ENCODE measurements around the gene CEBPE.

DNA sequence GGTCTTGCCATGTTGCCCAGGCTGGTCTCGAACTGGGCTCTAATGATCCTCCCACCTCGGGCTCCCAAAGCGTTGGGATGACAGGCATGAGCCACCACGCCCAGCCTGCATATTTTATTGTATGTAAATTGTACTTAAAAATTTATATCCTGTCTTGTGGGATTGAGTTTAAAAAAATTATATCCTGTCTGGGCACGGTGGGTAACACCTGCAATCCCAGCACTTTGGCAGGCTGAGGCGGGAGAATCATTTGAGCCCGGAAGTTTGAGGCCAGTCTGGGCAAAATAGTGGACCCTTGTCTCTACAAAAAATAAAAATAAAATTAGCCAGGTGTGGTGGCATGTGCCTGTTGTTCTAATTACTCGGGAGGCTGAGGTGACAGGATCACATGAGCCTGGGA is 13.9 kb upstream of the CEBPE start:
- TF ChIP-seq POLR2AphosphoS5 (IDR thresholded peaks at IDR 0.05; ENCODE audit: low read depth, low read length) (no peak), EZH2phosphoT487 (IDR thresholded peaks at IDR 0.05; ENCODE audit: borderline replicate concordance) (no peak), ZFX (IDR thresholded peaks at IDR 0.05) (no peak), POLR2A (IDR thresholded peaks at IDR 0.05; ENCODE audit: borderline replicate concordance, extremely low read depth, insufficient read depth, insufficient read length) (no peak), EZH2 (IDR thresholded peaks at IDR 0.05) (no peak), ZNF274 (IDR thresholded peaks at IDR 0.05; ENCODE audit: low read depth, low read length) (no peak)
- TF ChIP-seq, protein P1, sequence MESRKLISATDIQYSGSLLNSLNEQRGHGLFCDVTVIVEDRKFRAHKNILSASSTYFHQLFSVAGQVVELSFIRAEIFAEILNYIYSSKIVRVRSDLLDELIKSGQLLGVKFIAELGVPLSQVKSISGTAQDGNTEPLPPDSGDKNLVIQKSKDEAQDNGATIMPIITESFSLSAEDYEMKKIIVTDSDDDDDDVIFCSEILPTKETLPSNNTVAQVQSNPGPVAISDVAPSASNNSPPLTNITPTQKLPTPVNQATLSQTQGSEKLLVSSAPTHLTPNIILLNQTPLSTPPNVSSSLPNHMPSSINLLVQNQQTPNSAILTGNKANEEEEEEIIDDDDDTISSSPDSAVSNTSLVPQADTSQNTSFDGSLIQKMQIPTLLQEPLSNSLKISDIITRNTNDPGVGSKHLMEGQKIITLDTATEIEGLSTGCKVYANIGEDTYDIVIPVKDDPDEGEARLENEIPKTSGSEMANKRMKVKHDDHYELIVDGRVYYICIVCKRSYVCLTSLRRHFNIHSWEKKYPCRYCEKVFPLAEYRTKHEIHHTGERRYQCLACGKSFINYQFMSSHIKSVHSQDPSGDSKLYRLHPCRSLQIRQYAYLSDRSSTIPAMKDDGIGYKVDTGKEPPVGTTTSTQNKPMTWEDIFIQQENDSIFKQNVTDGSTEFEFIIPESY (IDR thresholded peaks at IDR 0.05; ENCODE audit: extremely low read depth, insufficient replicate concordance, low read length): no peak
- TF ChIP-seq, protein P2, sequence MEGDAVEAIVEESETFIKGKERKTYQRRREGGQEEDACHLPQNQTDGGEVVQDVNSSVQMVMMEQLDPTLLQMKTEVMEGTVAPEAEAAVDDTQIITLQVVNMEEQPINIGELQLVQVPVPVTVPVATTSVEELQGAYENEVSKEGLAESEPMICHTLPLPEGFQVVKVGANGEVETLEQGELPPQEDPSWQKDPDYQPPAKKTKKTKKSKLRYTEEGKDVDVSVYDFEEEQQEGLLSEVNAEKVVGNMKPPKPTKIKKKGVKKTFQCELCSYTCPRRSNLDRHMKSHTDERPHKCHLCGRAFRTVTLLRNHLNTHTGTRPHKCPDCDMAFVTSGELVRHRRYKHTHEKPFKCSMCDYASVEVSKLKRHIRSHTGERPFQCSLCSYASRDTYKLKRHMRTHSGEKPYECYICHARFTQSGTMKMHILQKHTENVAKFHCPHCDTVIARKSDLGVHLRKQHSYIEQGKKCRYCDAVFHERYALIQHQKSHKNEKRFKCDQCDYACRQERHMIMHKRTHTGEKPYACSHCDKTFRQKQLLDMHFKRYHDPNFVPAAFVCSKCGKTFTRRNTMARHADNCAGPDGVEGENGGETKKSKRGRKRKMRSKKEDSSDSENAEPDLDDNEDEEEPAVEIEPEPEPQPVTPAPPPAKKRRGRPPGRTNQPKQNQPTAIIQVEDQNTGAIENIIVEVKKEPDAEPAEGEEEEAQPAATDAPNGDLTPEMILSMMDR (IDR thresholded peaks at IDR 0.05 in 2 of 3, conservative IDR thresholded peaks at IDR 0.05 in 1 of 3; ENCODE audit: borderline replicate concordance in 1 of 3, insufficient read depth in 1 of 3, low read depth in 2 of 3, low read length in 2 of 3): no peak
- TF ChIP-seq, protein P3, sequence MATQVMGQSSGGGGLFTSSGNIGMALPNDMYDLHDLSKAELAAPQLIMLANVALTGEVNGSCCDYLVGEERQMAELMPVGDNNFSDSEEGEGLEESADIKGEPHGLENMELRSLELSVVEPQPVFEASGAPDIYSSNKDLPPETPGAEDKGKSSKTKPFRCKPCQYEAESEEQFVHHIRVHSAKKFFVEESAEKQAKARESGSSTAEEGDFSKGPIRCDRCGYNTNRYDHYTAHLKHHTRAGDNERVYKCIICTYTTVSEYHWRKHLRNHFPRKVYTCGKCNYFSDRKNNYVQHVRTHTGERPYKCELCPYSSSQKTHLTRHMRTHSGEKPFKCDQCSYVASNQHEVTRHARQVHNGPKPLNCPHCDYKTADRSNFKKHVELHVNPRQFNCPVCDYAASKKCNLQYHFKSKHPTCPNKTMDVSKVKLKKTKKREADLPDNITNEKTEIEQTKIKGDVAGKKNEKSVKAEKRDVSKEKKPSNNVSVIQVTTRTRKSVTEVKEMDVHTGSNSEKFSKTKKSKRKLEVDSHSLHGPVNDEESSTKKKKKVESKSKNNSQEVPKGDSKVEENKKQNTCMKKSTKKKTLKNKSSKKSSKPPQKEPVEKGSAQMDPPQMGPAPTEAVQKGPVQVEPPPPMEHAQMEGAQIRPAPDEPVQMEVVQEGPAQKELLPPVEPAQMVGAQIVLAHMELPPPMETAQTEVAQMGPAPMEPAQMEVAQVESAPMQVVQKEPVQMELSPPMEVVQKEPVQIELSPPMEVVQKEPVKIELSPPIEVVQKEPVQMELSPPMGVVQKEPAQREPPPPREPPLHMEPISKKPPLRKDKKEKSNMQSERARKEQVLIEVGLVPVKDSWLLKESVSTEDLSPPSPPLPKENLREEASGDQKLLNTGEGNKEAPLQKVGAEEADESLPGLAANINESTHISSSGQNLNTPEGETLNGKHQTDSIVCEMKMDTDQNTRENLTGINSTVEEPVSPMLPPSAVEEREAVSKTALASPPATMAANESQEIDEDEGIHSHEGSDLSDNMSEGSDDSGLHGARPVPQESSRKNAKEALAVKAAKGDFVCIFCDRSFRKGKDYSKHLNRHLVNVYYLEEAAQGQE (IDR thresholded peaks at IDR 0.05; ENCODE audit: low read depth): no peak
